ENCODE data around the gene CD69. TPM values are rescaled to one million over a fixed set of nuclear protein-coding genes. Genes with fewer than 3 reads are reported as not detected.

Gene CD69
- total and polyA plus RNA-seq, 2 experiments from 2014 or later = not detected

DNA sequence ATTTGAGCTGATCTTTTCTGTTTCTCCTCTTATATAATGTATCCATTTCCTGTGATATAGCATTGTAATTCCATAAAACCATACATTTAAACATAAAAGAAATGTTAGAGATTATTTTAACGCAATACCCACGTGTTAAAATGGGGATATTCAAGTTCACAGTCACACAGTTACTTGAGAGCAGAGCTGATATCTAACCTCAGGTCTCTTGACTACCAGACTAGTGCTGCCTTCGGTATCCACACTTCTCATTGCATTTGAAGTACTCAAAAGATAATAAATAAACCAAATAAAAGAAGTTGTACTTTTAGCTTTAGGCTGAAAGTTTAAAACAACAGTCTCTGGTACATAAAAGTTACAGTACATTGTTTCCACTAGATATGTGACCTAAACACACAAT lies 30.7 kb downstream of the CD69 start:
- 44 to 51% methylated on average over 3 of the region's 3 CpGs for WGBS, 2 experiments (ENCODE audit: low coverage in 1 of 2, low lambda C conversion rate in 2 of 2, missing lambda C conversion rate in 2 of 2)
- Histone ChIP-seq H3K36me3 (ENCODE audit: low read depth) (no peaks in the 10 kb centered on the region), H3K9me3 (ENCODE audit: low read depth) (no peaks in the 10 kb centered on the region), H3K27ac (no peak overlapping the region), H3K9me2 (ENCODE audit: insufficient read depth) (no peaks in the 10 kb centered on the region), H3K27me3 (replicated peaks; ENCODE audit: insufficient read depth) (peaks cover 10% of the 10 kb centered on the region), H3K4me3 (no peak overlapping the region), H3K4me2 (ENCODE audit: unreplicated experiment) (no peak overlapping the region), H4K20me1 (ENCODE audit: insufficient read depth) (no peaks in the 10 kb centered on the region), H3K9ac (no peak overlapping the region), H2AFZ (no peak overlapping the region), H3K79me2 (ENCODE audit: insufficient read depth) (no peaks in the 10 kb centered on the region), H3K4me1 (ENCODE audit: insufficient read depth) (no peaks in the 10 kb centered on the region), H3F3A (ENCODE audit: insufficient read depth) (no peaks in the 10 kb centered on the region)
- DNase-seq = no peak
- TF ChIP-seq EZH2 (IDR thresholded peaks at IDR 0.05; ENCODE audit: insufficient read depth, poor library complexity, severe bottlenecking) = no peak
- TF ChIP-seq EZH2phosphoT487 (IDR thresholded peaks at IDR 0.05; ENCODE audit: insufficient read depth, low read depth) = no peak
- in situ Hi-C loops (cut with MboI) = no loop called here

DNA sequence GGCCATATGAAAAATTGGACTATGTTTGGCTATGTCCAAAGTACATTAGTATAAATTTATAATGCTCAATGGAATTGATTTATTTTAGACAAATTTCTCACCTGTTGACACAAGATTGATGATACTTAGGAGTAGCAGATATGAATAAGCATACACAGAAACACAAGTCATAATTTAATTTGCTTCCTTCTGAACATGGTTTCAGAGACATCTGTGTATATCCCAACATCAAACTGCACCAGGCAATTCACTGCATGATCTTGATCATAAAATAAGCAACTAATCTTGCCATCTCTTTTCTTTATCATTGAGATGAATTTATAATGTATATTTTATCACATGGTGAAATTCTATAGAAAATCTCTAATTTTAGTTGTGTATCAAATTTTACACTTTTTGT lies 31.6 kb downstream of the CD69 start:
- H3K9me2 ChIP-seq (ENCODE audit: insufficient read depth) = no peaks in the 10 kb centered on the region
- H3K36me3 ChIP-seq (ENCODE audit: low read depth) = no peaks in the 10 kb centered on the region
- H3K4me1 ChIP-seq (ENCODE audit: insufficient read depth) = no peaks in the 10 kb centered on the region
- no peaks in the 10 kb centered on the region for H3K9me3 ChIP-seq (ENCODE audit: low read depth)
- peaks cover 10% of the 10 kb centered on the region for H3K27me3 ChIP-seq (replicated peaks; ENCODE audit: insufficient read depth)
- H3K4me2 ChIP-seq (ENCODE audit: unreplicated experiment) = no peak overlapping the region
- no peaks in the 10 kb centered on the region for H3K79me2 ChIP-seq (ENCODE audit: insufficient read depth)
- in situ Hi-C loops (cut with MboI) = no loop called here
- no peak overlapping the region for H3K9ac ChIP-seq
- H3K4me3 ChIP-seq = no peak overlapping the region
- no peaks in the 10 kb centered on the region for H4K20me1 ChIP-seq (ENCODE audit: insufficient read depth)
- H3F3A ChIP-seq (ENCODE audit: insufficient read depth) = no peaks in the 10 kb centered on the region
- no peak overlapping the region for H2AFZ ChIP-seq
- TF ChIP-seq EZH2 (IDR thresholded peaks at IDR 0.05; ENCODE audit: insufficient read depth, poor library complexity, severe bottlenecking) (no peak), EZH2phosphoT487 (IDR thresholded peaks at IDR 0.05; ENCODE audit: insufficient read depth, low read depth) (no peak)
- no peak overlapping the region for H3K27ac ChIP-seq
- no peak for DNase-seq

DNA sequence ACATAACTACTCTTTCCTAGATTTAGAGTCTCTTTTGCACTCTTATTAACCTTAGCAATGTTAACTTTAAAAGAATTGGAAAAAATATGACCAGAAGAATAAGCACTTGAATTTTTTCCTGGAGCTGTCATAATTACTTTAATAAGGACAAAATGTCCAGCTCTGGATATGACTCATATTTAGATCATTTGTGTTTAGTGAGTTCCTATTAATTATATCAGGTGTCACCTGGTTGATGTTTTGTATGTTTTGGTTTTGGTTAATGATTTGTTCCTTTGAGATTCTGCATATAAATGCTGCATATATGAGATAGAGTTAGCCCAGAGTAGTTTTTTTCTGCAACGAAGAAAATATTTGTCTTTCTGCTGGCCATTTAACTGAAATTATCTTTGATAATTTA lies 32.9 kb downstream of the CD69 start:
- in situ Hi-C loops (cut with MboI) = no loop called here
- Histone ChIP-seq H2AFZ (no peak overlapping the region), H3K27ac (no peak overlapping the region), H3K27me3 (replicated peaks; ENCODE audit: insufficient read depth) (peaks cover 6% of the 10 kb centered on the region), H3K79me2 (ENCODE audit: insufficient read depth) (no peaks in the 10 kb centered on the region), H3F3A (ENCODE audit: insufficient read depth) (no peaks in the 10 kb centered on the region), H3K4me1 (ENCODE audit: insufficient read depth) (no peaks in the 10 kb centered on the region), H3K4me3 (no peak overlapping the region), H3K9me3 (ENCODE audit: low read depth) (no peaks in the 10 kb centered on the region), H3K9ac (no peak overlapping the region), H3K4me2 (ENCODE audit: unreplicated experiment) (no peak overlapping the region), H3K36me3 (ENCODE audit: low read depth) (no peaks in the 10 kb centered on the region), H3K9me2 (ENCODE audit: insufficient read depth) (no peaks in the 10 kb centered on the region), H4K20me1 (ENCODE audit: insufficient read depth) (no peaks in the 10 kb centered on the region)
- TF ChIP-seq EZH2phosphoT487 (IDR thresholded peaks at IDR 0.05; ENCODE audit: insufficient read depth, low read depth) (no peak), EZH2 (IDR thresholded peaks at IDR 0.05; ENCODE audit: insufficient read depth, poor library complexity, severe bottlenecking) (no peak)
- WGBS, 2 experiments (ENCODE audit: low coverage in 1 of 2, low lambda C conversion rate in 2 of 2, missing lambda C conversion rate in 2 of 2) = 68 to 79% methylated on average over 1 of the region's 1 CpG
- DNase-seq = no peak

DNA sequence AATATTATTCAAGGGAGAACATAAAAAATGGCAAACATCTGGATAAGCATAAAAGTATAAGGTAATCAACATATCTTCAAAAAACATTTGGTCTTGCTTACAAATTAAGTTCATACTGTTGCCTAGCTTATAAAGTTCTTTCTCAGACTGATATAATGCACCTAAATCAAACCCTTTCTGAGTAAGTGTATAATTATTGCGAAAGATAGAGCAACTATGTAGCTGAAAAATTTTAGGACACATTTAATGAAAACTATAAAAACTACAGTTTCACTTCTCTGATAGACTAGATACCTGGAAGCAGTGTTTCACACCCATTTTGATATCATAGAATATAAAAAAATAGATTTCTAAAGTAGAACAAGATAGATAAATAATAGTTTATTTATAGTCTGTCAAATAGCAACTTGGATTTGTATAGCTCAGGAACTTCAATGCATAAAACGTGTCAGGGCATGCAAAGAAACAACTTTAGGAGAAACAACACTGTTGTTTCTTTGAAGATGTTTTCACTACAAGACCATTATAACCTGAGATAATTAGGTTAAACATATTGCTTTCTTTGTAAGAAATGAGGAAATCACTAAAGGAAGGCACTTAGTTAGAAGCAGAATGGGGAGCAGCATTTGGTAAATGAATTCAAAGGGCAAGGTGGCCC lies 35.4 kb downstream of the CD69 start:
- DNase-seq = no peak
- H3F3A ChIP-seq (ENCODE audit: insufficient read depth) = no peaks in the 10 kb centered on the region
- 51 to 60% methylated on average over 2 of the region's 2 CpGs for WGBS, 2 experiments (ENCODE audit: low coverage in 1 of 2, low lambda C conversion rate in 2 of 2, missing lambda C conversion rate in 2 of 2)
- no peak overlapping the region for H3K9ac ChIP-seq
- H3K9me2 ChIP-seq (ENCODE audit: insufficient read depth) = no peaks in the 10 kb centered on the region
- H3K27me3 ChIP-seq (replicated peaks; ENCODE audit: insufficient read depth) = no peaks in the 10 kb centered on the region; the same call in 1 of the 2 replicates
- H4K20me1 ChIP-seq (ENCODE audit: insufficient read depth) = no peaks in the 10 kb centered on the region
- H3K79me2 ChIP-seq (ENCODE audit: insufficient read depth) = no peaks in the 10 kb centered on the region
- no peaks in the 10 kb centered on the region for H3K4me1 ChIP-seq (ENCODE audit: insufficient read depth)
- H2AFZ ChIP-seq = no peak overlapping the region
- TF ChIP-seq EZH2phosphoT487 (IDR thresholded peaks at IDR 0.05; ENCODE audit: insufficient read depth, low read depth) = no peak
- no peak for TF ChIP-seq EZH2 (IDR thresholded peaks at IDR 0.05; ENCODE audit: insufficient read depth, poor library complexity, severe bottlenecking)
- in situ Hi-C loops (cut with MboI) = no loop called here
- H3K27ac ChIP-seq = no peak overlapping the region
- H3K4me3 ChIP-seq = no peak overlapping the region
- H3K36me3 ChIP-seq (ENCODE audit: low read depth) = no peaks in the 10 kb centered on the region
- H3K4me2 ChIP-seq (ENCODE audit: unreplicated experiment) = no peak overlapping the region
- no peaks in the 10 kb centered on the region for H3K9me3 ChIP-seq (ENCODE audit: low read depth)

DNA sequence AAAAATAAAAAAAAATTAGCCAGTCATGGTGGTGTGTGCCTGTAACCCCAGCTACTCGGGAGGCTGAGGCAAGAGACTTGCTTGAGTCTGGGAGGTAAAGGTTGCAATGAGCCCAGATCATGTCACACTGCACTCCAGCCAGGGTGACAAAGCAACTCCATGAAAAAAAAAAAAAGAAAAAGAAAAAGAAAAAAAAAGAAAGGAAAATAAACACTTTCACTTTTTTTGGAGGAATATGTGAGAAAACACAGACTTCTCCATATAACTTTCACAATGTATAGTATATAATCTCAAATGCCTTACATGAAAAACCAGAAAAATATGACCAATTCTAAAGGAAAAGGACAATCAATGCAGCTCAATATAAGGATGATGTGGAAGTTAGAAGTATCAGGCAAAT lies 36.7 kb downstream of the CD69 start:
- Histone ChIP-seq H3K4me3 (no peak overlapping the region), H3K36me3 (ENCODE audit: low read depth) (no peaks in the 10 kb centered on the region), H3K4me2 (ENCODE audit: unreplicated experiment) (no peak overlapping the region), H3K79me2 (ENCODE audit: insufficient read depth) (no peaks in the 10 kb centered on the region), H3K9ac (no peak overlapping the region), H3F3A (ENCODE audit: insufficient read depth) (no peaks in the 10 kb centered on the region), H3K4me1 (ENCODE audit: insufficient read depth) (no peaks in the 10 kb centered on the region), H3K27me3 (replicated peaks; ENCODE audit: insufficient read depth) (no peaks in the 10 kb centered on the region), H4K20me1 (ENCODE audit: insufficient read depth) (no peaks in the 10 kb centered on the region), H2AFZ (no peak overlapping the region), H3K27ac (no peak overlapping the region), H3K9me2 (ENCODE audit: insufficient read depth) (no peaks in the 10 kb centered on the region), H3K9me3 (ENCODE audit: low read depth) (no peaks in the 10 kb centered on the region)
- TF ChIP-seq EZH2 (IDR thresholded peaks at IDR 0.05; ENCODE audit: insufficient read depth, poor library complexity, severe bottlenecking) (no peak), EZH2phosphoT487 (IDR thresholded peaks at IDR 0.05; ENCODE audit: insufficient read depth, low read depth) (no peak)
- DNase-seq = no peak
- in situ Hi-C loops (cut with MboI) = no loop called here
- WGBS, 2 experiments (ENCODE audit: low coverage in 1 of 2, low lambda C conversion rate in 2 of 2, missing lambda C conversion rate in 2 of 2) = 29 to 39% methylated on average over 1 of the region's 1 CpG

All from GM23248 (cell line).